ENCODE measurements around the gene A3GALT2.

GRCh38 chr1:33326785-33327184 lies 5.9 kb upstream of the A3GALT2 start:
- TF ChIP-seq BHLHE40 (IDR thresholded peaks at IDR 0.05; ENCODE audit: borderline replicate concordance) (no peak), ELF4 (IDR thresholded peaks at IDR 0.05) (no peak)

All from HEK293T (cell line).